Smooth muscle cell (in vitro differentiated cells): ENCODE data around the gene USF3. TPM values are rescaled to one million over a fixed set of nuclear protein-coding genes. Genes with fewer than 3 reads are reported as not detected.

Experiments used
- DNase-seq: peaks from one replicate; lab custom pipeline; 2025; ENCODE audit not compliant: unreplicated experiment; lab: John Stamatoyannopoulos, UW
- H2AFZ ChIP-seq: fragments of 200-600 bp; sonication (generic); 2 replicates; pipeline ENCODE4 v1.6.0; 2016; ENCODE audit warnings: antibody characterized with exemption, low read depth, mild to moderate bottlenecking
- H3F3A ChIP-seq: fragments of 200-600 bp; sonication (generic); 2 replicates; pipeline ENCODE4 v1.6.0; 2017; ENCODE audit warnings: antibody characterized with exemption, low read depth
- H3K27ac ChIP-seq: fragments of 200-600 bp; sonication (generic); 2 replicates; pipeline ENCODE4 v1.5.1; 2016; ENCODE audit warnings: low read depth, mild to moderate bottlenecking
- H3K27me3 ChIP-seq: fragments of 200-600 bp; sonication (generic); 2 replicates; pipeline ENCODE4 v1.6.1; 2016; ENCODE audit warnings: low read depth, mild to moderate bottlenecking
- H3K36me3 ChIP-seq: fragments of 200-600 bp; sonication (generic); 2 replicates; pipeline ENCODE4 v1.5.1; 2016; ENCODE audit warnings: low read depth
- H3K4me1 ChIP-seq: fragments of 200-600 bp; sonication (generic); 2 replicates; pipeline ENCODE4 v1.5.1; 2016; ENCODE audit warnings: low read depth
- H3K4me2 ChIP-seq: fragments of 200-600 bp; sonication (generic); 2 replicates; pipeline ENCODE4 v1.6.0; 2016; ENCODE audit warnings: mild to moderate bottlenecking
- H3K4me3 ChIP-seq: fragments of 200-600 bp; sonication (generic); 2 replicates; pipeline ENCODE4 v1.5.1; 2016; ENCODE audit warnings: mild to moderate bottlenecking
- H3K79me2 ChIP-seq: fragments of 200-600 bp; sonication (generic); 2 replicates; pipeline ENCODE4 v1.6.0; 2016; ENCODE audit warnings: low read depth, mild to moderate bottlenecking
- H3K9ac ChIP-seq: fragments of 200-600 bp; sonication (generic); 2 replicates; pipeline ENCODE4 v1.6.0; 2016; ENCODE audit warnings: low read depth
- H3K9me3 ChIP-seq: fragments of 200-600 bp; sonication (generic); replicated peaks from 2 replicates; pipeline ENCODE4 v1.5.1; 2016; ENCODE audit warnings: low read depth
- H4K20me1 ChIP-seq: fragments of 200-600 bp; sonication (generic); 2 replicates; pipeline ENCODE4 v1.6.0; 2016; ENCODE audit warnings: low read depth
- CTCF ChIP-seq: fragments of 200-600 bp; sonication (generic); IDR thresholded peaks from 2 replicates; pipeline ENCODE4 v1.5.1; 2017; ENCODE audit warnings: borderline replicate concordance, mild to moderate bottlenecking, antibody characterized with exemption; ENCODE audit not compliant: insufficient read depth, poor library complexity, severe bottlenecking
- WGBS: methylation state at CpG from one replicate; pipeline ENCODE4 v1.1.7; 2016; ENCODE audit warnings: low lambda C conversion rate; 5-methylcytosine and 5-hydroxymethylcytosine counted together
- polyA plus RNA-seq: library from polyadenylated mRNA; unstranded; fragments of >200 nt; fragmentation: Nextera tagmentation; extraction: Ambion mirVana; gene quantifications from 2 replicates; pipeline ENCODE4 v1.2.1, GENCODE V29; 2016
- total RNA-seq: library from RNA; depleted of rRNA; stranded (reverse); fragments of >200 nt; gene quantifications from 2 replicates; pipeline ENCODE4 v1.2.3, GENCODE V29; 2014

The USF3 gene
- total and polyA plus RNA-seq, 2 experiments from 2014 or later: 2.9 to 12.3 TPM

- 36% methylated on average over 8 of the region's 8 CpGs for WGBS
- no peak for DNase-seq
- peaks cover 17% of the 10 kb centered on the region for H3K4me1 ChIP-seq
- peak overlapping the region; percentile 81 for H3K9ac ChIP-seq
- H4K20me1 ChIP-seq: no peaks in the 10 kb centered on the region
- peaks cover 48% of the 10 kb centered on the region for H3K79me2 ChIP-seq
- H3K4me2 ChIP-seq: peak overlapping the region; percentile 92
- H3K9me3 ChIP-seq: no peaks in the 10 kb centered on the region
- TF ChIP-seq CTCF: no peak
- H3K36me3 ChIP-seq: no peaks in the 10 kb centered on the region
- no peaks in the 10 kb centered on the region for H3K27me3 ChIP-seq
- H3F3A ChIP-seq: no peaks in the 10 kb centered on the region
- H2AFZ ChIP-seq: peak overlapping the region; percentile 95
- H3K27ac ChIP-seq: peak overlapping the region; percentile 90
- peak overlapping the region; percentile 72 for H3K4me3 ChIP-seq
Observed at GRCh38 chr3:113695431-113695785, 1.0 kb downstream of the USF3 start.

- no peak overlapping the region for H2AFZ ChIP-seq
- TF ChIP-seq CTCF: no peak
- 97% methylated on average over 3 of the region's 3 CpGs for WGBS
Observed at GRCh38 chr3:113690482-113690881, 6.0 kb downstream of the USF3 start.

GRCh38 chr3:113685956-113686721 is 10.3 kb downstream of the USF3 start:
- Histone ChIP-seq H2AFZ (no peak overlapping the region), H3K79me2 (peaks cover 15% of the 10 kb centered on the region), H3K9me3 (no peaks in the 10 kb centered on the region), H3K4me2 (peak overlapping the region; percentile 6), H3K27ac (no peak overlapping the region), H3F3A (no peaks in the 10 kb centered on the region), H3K4me1 (no peaks in the 10 kb centered on the region), H3K9ac (no peak overlapping the region), H3K27me3 (no peaks in the 10 kb centered on the region), H4K20me1 (peaks cover 7% of the 10 kb centered on the region), H3K36me3 (peaks cover 8% of the 10 kb centered on the region), H3K4me3 (no peak overlapping the region)
- DNase-seq: no peak
- TF ChIP-seq CTCF: no peak
- 43% methylated on average over 2 of the region's 2 CpGs for WGBS

More at GRCh38 chr3:113690482-113690881, 6.0 kb downstream of the USF3 start:
- peaks cover 6% of the 10 kb centered on the region for H3K4me1 ChIP-seq
- H3K9me3 ChIP-seq: no peaks in the 10 kb centered on the region
- H3K79me2 ChIP-seq: peaks cover 48% of the 10 kb centered on the region
- no peak for DNase-seq
- no peaks in the 10 kb centered on the region for H3F3A ChIP-seq
- peaks cover 6% of the 10 kb centered on the region for H4K20me1 ChIP-seq
- H3K27ac ChIP-seq: no peak overlapping the region
- no peaks in the 10 kb centered on the region for H3K27me3 ChIP-seq
- H3K4me2 ChIP-seq: no peak overlapping the region
- peaks cover 4% of the 10 kb centered on the region for H3K36me3 ChIP-seq
- H3K4me3 ChIP-seq: no peak overlapping the region
- H3K9ac ChIP-seq: no peak overlapping the region

- H3K4me2 ChIP-seq: no peak overlapping the region
- H3K79me2 ChIP-seq: peaks cover 8% of the 10 kb centered on the region
- H4K20me1 ChIP-seq: peaks cover 7% of the 10 kb centered on the region
- 87% methylated on average over 5 of the region's 5 CpGs for WGBS
- no peak overlapping the region for H3K9ac ChIP-seq
- H3K4me1 ChIP-seq: no peaks in the 10 kb centered on the region
- H2AFZ ChIP-seq: no peak overlapping the region
- no peaks in the 10 kb centered on the region for H3K9me3 ChIP-seq
- peaks cover 8% of the 10 kb centered on the region for H3K36me3 ChIP-seq
- no peaks in the 10 kb centered on the region for H3F3A ChIP-seq
- no peak overlapping the region for H3K27ac ChIP-seq
- H3K27me3 ChIP-seq: no peaks in the 10 kb centered on the region
- no peak for DNase-seq
- H3K4me3 ChIP-seq: no peak overlapping the region
- no peak for TF ChIP-seq CTCF
Observed at GRCh38 chr3:113685124-113685523, 11.3 kb downstream of the USF3 start.
